Activated naive CD8-positive, alpha-beta T cell treated with anti-CD3 and anti-CD28 coated beads, Interleukin-2, amount 10 ng/mL, durations not matched to agents 7 days and 5 days (primary cell): Measurements from ENCODE around the gene HMCN2. TPM values are rescaled to one million over a fixed set of nuclear protein-coding genes. Genes with fewer than 3 reads are reported as not detected.
"Not testable (repeated sequence)": the region's sequence is repeated elsewhere in the genome, so short reads cannot be mapped to it uniquely, and the experiment has no call there.

Source experiments
- ATAC-seq: fragments of 150-1000 bp; cut with Tn5 transposase; one replicate; pipeline ENCODE4 v1.10.0; 2021; ENCODE audit warnings: low read depth, moderate library complexity
- POLR2A ChIA-PET: fragments of 350-600 bp; sonication (Branson Sonifier 250); formaldehyde crosslinking; loops from one replicate; lab custom pipeline; 2021; ENCODE audit warnings: antibody characterized with exemption; lab: Charles Lee
- DNase-seq: peaks from one replicate; pipeline ENCODE4 v3.0.0; 2021
- H3K27ac Mint-ChIP-seq: one replicate; pipeline ENCODE4 v1.8.0; 2022; ENCODE audit warnings: mild to moderate bottlenecking, mixed read lengths
- H3K27me3 Mint-ChIP-seq: one replicate; pipeline ENCODE4 v1.8.0; 2022; ENCODE audit warnings: mild to moderate bottlenecking, moderate library complexity, mixed read lengths
- H3K36me3 Mint-ChIP-seq: one replicate; pipeline ENCODE4 v1.8.0; 2021; ENCODE audit warnings: mild to moderate bottlenecking, mixed read lengths
- H3K4me1 Mint-ChIP-seq: one replicate; pipeline ENCODE4 v1.8.0; 2021; ENCODE audit warnings: mixed read lengths
- H3K4me3 Mint-ChIP-seq: one replicate; pipeline ENCODE4 v1.8.0; 2022; ENCODE audit warnings: mild to moderate bottlenecking, moderate library complexity, mixed read lengths
- H3K9me3 Mint-ChIP-seq: one replicate; pipeline ENCODE4 v1.8.0; 2021; ENCODE audit warnings: mixed read lengths
- total RNA-seq, 2 experiments: library from RNA; stranded (reverse); gene quantifications; one replicate each; pipeline ENCODE4 v1.2.3, GENCODE V29; 2021

The HMCN2 gene
- total RNA-seq, 2 experiments from 2014 or later = not detected

DNA sequence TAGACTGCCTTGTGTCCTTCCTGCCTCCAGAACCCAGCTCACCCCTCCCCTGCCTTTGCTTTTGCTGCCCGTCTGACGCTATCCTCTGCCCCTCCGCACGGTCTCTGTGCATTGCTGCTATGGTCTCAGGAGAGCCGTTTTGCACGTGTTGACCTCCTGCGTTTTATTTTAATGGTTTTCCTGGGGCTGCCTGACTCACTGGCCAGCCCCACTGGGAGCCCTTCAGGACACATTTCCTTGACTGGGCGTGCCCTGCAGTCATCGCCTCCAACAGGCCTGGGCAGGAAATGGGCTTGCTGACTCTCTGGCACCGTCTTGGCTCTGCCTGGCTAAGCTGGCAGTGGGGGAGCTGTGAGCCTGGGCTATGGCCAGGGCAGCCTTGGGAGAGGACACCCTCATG, 161.3 kb downstream of the HMCN2 start:
- H3K27me3 Mint-ChIP-seq = peaks cover 2% of the 10 kb centered on the region
- no peak for DNase-seq
- H3K27ac Mint-ChIP-seq = no peak overlapping the region
- POLR2A ChIA-PET = no interaction called here
- ATAC-seq = no peak
- H3K36me3 Mint-ChIP-seq = no peaks in the 10 kb centered on the region
- no peaks in the 10 kb centered on the region for H3K9me3 Mint-ChIP-seq
- no peak overlapping the region for H3K4me3 Mint-ChIP-seq
- no peaks in the 10 kb centered on the region for H3K4me1 Mint-ChIP-seq

GRCh38 chr9:130427326-130427725, 161.8 kb downstream of the HMCN2 start:
- no peaks in the 10 kb centered on the region for H3K9me3 Mint-ChIP-seq
- DNase-seq (no peak), ATAC-seq (no peak)
- POLR2A ChIA-PET = no interaction called here
- no peaks in the 10 kb centered on the region for H3K4me1 Mint-ChIP-seq
- H3K4me3 Mint-ChIP-seq = no peak overlapping the region
- no peaks in the 10 kb centered on the region for H3K36me3 Mint-ChIP-seq
- no peak overlapping the region for H3K27ac Mint-ChIP-seq
- H3K27me3 Mint-ChIP-seq = peaks cover 6% of the 10 kb centered on the region

DNA sequence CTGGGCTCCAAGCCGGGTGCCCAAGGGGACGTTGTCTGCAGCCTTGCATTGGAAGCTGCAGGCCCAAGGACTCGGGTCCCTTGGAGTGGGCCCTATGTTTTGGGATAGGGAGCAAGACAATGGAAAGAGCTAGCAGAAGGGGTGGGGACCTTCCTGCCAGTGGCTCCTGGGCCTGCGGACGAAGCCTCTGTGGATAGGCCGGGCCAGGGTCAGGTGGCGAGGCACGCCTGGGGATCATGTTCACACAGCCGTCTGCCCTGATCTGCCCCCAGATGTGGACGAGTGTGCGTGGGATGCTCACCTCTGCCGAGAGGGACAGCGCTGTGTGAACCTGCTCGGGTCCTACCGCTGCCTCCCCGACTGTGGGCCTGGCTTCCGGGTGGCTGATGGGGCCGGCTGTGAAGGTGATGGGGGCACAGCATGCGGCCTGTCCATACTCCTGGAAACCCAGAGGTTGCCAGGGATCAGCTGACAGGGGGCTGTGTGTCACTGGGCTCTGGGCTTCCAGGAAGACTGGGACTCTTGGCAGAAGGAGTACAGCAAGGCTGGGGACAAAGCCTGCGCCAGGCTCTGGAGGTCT, 162.6 kb downstream of the HMCN2 start:
- Mint-ChIP-seq H3K9me3 (no peaks in the 10 kb centered on the region), H3K4me1 (no peaks in the 10 kb centered on the region), H3K27ac (no peak overlapping the region), H3K36me3 (no peaks in the 10 kb centered on the region), H3K27me3 (peaks cover 14% of the 10 kb centered on the region), H3K4me3 (no peak overlapping the region)
- DNase-seq (no peak), ATAC-seq (no peak)
- POLR2A ChIA-PET = no interaction called here

DNA sequence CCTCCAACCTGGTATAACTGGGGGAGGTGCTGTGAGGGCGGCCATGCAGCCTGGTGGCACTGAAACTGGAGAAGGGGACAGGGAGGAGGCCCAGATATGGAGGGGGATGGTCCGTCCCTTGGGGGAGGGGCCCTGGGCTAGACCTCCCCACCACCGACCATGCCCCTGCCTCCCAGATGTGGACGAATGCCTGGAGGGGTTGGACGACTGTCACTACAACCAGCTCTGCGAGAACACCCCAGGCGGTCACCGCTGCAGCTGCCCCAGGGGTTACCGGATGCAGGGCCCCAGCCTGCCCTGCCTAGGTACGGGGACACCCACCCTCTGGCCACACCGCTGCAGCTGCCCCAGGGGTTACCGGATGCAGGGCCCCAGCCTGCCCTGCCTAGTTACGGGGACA, 163.8 kb downstream of the HMCN2 start:
- no peak overlapping the region for H3K4me3 Mint-ChIP-seq
- peaks cover 21% of the 10 kb centered on the region for H3K27me3 Mint-ChIP-seq
- DNase-seq (no peak), ATAC-seq (no peak)
- H3K36me3 Mint-ChIP-seq = no peaks in the 10 kb centered on the region
- H3K4me1 Mint-ChIP-seq = no peaks in the 10 kb centered on the region
- no peaks in the 10 kb centered on the region for H3K9me3 Mint-ChIP-seq
- POLR2A ChIA-PET = no interaction called here
- no peak overlapping the region for H3K27ac Mint-ChIP-seq

DNA sequence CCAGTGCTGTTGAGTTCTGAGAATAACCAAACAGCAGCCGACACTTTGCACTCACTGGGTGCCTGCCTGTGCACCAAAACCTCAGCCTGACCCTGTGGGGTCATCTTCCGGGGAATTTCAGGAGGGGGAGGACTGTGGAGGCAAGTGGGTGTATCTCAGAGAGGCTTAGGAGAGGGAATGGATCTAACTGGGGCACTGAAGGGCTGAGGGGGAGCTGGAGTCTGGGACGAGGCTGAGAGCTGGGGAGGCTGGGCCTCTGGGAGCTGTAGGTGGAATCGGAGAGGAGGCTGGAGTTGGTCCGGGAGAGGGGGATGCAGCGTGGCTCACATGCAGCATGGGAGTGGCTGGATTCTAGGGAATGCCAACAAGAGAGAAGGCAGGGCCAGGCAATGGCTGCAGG, 164.3 kb downstream of the HMCN2 start:
- Mint-ChIP-seq H3K4me1 (no peaks in the 10 kb centered on the region), H3K9me3 (no peaks in the 10 kb centered on the region), H3K27me3 (peaks cover 25% of the 10 kb centered on the region), H3K27ac (no peak overlapping the region), H3K36me3 (no peaks in the 10 kb centered on the region), H3K4me3 (no peak overlapping the region)
- DNase-seq = no peak
- ATAC-seq = no peak
- POLR2A ChIA-PET = no interaction called here

DNA sequence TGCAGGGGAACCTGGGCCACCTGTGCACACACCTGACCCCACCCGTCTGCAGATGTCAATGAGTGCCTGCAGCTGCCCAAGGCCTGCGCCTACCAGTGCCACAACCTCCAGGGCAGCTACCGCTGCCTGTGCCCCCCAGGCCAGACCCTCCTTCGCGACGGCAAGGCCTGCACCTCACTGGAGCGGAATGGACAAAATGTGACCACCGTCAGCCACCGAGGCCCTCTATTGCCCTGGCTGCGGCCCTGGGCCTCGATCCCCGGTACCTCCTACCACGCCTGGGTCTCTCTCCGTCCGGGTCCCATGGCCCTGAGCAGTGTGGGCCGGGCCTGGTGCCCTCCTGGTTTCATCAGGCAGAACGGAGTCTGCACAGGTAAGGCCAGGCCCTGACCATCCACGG, 164.7 kb downstream of the HMCN2 start:
- DNase-seq (no peak), ATAC-seq (no peak)
- peaks cover 29% of the 10 kb centered on the region for H3K27me3 Mint-ChIP-seq
- POLR2A ChIA-PET = no interaction called here
- H3K9me3 Mint-ChIP-seq = no peaks in the 10 kb centered on the region
- no peak overlapping the region for H3K4me3 Mint-ChIP-seq
- H3K27ac Mint-ChIP-seq = no peak overlapping the region
- no peaks in the 10 kb centered on the region for H3K36me3 Mint-ChIP-seq
- H3K4me1 Mint-ChIP-seq = no peaks in the 10 kb centered on the region

- Mint-ChIP-seq H3K27ac (no peak overlapping the region), H3K27me3 (peaks cover 32% of the 10 kb centered on the region), H3K9me3 (no peaks in the 10 kb centered on the region), H3K4me1 (no peaks in the 10 kb centered on the region), H3K36me3 (no peaks in the 10 kb centered on the region), H3K4me3 (no peak overlapping the region)
- ATAC-seq = no peak
- DNase-seq = no peak
- POLR2A ChIA-PET = no interaction called here
Observed at GRCh38 chr9:130430734-130431535, 165.4 kb downstream of the HMCN2 start.

GRCh38 chr9:130431536-130432303, 166.2 kb downstream of the HMCN2 start:
- Mint-ChIP-seq H3K27ac (no peak overlapping the region), H3K36me3 (no peaks in the 10 kb centered on the region), H3K4me3 (no peak overlapping the region), H3K27me3 (peaks cover 36% of the 10 kb centered on the region), H3K9me3 (no peaks in the 10 kb centered on the region), H3K4me1 (no peaks in the 10 kb centered on the region)
- DNase-seq = no peak
- POLR2A ChIA-PET = no interaction called here
- ATAC-seq = no peak

DNA sequence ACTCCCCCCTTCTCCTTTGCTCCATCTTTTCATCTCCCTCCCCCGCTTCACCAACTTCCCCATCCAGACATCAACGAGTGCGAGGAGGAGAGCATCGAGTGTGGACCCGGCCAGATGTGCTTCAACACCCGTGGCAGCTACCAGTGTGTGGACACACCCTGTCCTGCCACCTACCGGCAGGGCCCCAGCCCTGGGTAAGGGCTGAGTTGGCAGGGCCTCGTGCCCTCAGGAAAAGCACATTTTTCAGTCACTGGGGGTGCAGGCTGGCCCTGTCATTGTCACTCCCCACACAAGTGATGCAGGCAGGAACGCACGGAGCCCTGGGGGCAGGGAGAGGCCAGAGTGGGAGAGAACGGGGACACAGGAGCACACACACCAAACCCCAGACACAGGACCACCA, 166.8 kb downstream of the HMCN2 start:
- H3K9me3 Mint-ChIP-seq = no peaks in the 10 kb centered on the region
- no peak for DNase-seq
- no peak overlapping the region for H3K27ac Mint-ChIP-seq
- H3K4me1 Mint-ChIP-seq = no peaks in the 10 kb centered on the region
- H3K4me3 Mint-ChIP-seq = no peak overlapping the region
- ATAC-seq = no peak
- peaks cover 37% of the 10 kb centered on the region for H3K27me3 Mint-ChIP-seq
- no peaks in the 10 kb centered on the region for H3K36me3 Mint-ChIP-seq
- POLR2A ChIA-PET = no interaction called here

- Mint-ChIP-seq H3K4me3 (peak overlapping the region; percentile 49), H3K27me3 (peaks cover 39% of the 10 kb centered on the region), H3K9me3 (no peaks in the 10 kb centered on the region), H3K4me1 (no peaks in the 10 kb centered on the region), H3K36me3 (no peaks in the 10 kb centered on the region), H3K27ac (no peak overlapping the region)
- ATAC-seq (no peak), DNase-seq (no peak)
- POLR2A ChIA-PET = no interaction called here
Observed at GRCh38 chr9:130432796-130433167, 167.2 kb downstream of the HMCN2 start.

DNA sequence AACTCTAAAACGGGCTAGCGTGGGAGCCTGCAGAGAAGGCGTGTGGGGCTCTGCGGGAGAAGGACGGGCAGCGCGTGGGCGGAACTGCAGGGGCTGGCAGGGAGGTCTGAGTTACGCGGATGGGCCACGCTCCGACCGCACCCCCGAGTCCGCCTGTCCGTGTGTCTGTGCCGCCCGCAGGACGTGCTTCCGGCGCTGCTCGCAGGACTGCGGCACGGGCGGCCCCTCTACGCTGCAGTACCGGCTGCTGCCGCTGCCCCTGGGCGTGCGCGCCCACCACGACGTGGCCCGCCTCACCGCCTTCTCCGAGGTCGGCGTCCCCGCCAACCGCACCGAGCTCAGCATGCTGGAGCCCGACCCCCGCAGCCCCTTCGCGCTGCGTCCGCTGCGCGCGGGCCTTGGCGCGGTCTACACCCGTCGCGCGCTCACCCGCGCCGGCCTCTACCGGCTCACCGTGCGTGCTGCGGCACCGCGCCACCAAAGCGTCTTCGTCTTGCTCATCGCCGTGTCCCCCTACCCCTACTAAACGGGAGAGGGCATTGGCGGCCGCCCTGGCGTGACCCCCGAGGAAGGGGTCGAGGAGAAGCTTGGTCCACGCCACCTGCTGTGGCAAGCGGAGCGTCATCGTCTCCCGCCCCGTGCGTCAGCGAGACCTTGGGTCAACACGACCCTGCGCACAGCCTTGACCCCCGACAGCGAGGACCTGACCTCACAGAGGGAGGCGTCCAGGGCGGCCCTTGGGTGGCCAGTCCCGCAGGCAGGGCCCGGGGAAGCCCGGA, 167.8 kb downstream of the HMCN2 start:
- peak overlapping the region; percentile 49 for H3K4me3 Mint-ChIP-seq
- DNase-seq (peak; percentile 73), ATAC-seq (peak; percentile 86)
- H3K27me3 Mint-ChIP-seq = peaks cover 39% of the 10 kb centered on the region
- H3K4me1 Mint-ChIP-seq = no peaks in the 10 kb centered on the region
- POLR2A ChIA-PET = no interaction called here
- H3K36me3 Mint-ChIP-seq = no peaks in the 10 kb centered on the region
- no peak overlapping the region for H3K27ac Mint-ChIP-seq
- no peaks in the 10 kb centered on the region for H3K9me3 Mint-ChIP-seq

DNA sequence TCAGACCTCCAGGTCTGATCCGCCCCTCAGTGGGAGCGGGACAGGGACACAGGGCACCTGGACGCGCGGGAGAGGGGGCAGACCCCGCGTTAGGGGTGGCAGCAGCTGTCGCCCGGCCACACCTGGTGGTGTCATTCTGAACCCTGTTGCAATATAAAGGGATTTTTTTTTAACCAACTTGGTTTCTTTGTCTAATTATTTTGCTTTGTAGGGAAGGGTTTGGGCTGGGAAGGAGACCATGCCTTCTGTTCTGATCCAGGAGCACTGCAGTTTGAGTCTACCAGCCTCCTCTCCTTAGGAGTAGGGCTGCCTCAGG, 168.3 kb downstream of the HMCN2 start:
- Mint-ChIP-seq H3K4me1 (no peaks in the 10 kb centered on the region), H3K36me3 (no peaks in the 10 kb centered on the region), H3K9me3 (no peaks in the 10 kb centered on the region), H3K27me3 (peaks cover 39% of the 10 kb centered on the region), H3K27ac (no peak overlapping the region), H3K4me3 (no peak overlapping the region)
- POLR2A ChIA-PET = no interaction called here
- DNase-seq (no peak), ATAC-seq (no peak)

DNA sequence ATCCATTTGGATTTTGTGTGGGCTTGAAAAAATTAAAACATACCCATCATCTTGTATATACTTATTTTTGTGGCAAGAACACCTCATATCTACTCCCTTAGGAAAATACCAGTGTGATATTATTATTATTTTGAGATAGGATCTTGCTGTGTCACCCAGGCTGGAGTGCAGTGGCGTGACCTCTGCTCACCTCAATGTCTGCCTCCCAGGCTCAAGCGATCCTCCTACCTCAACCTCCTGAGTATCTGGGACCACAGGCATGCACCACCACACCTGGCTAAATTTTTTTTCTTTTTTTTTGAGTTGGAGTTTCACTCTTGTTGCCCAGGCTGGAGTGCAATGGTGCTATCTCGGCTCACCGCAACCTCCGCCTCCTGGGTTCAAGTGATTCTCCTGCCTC, 169.1 kb downstream of the HMCN2 start:
- H3K27ac Mint-ChIP-seq, H3K9me3 Mint-ChIP-seq, DNase-seq, POLR2A ChIA-PET, H3K4me1 Mint-ChIP-seq, H3K4me3 Mint-ChIP-seq, H3K36me3 Mint-ChIP-seq, ATAC-seq: not testable (repeated sequence)
- peaks cover 39% of the 10 kb centered on the region for H3K27me3 Mint-ChIP-seq
